Loucy (cell line): Measurements from ENCODE around the gene MAP2K4.

Experiments
- CTCF ChIP-seq: fragments of 200-600 bp; sonication (generic); conservative IDR thresholded peaks from 2 replicates; pipeline ENCODE4 v1.5.1; 2014; ENCODE audit warnings: mild to moderate bottlenecking, antibody characterized with exemption, low read length
- EZH2phosphoT487 ChIP-seq: fragments of 200-600 bp; IDR thresholded peaks from 2 replicates; pipeline ENCODE4 v1.6.1; 2018; ENCODE audit warnings: antibody characterized with exemption, mild to moderate bottlenecking, moderate library complexity, borderline replicate concordance

DNA sequence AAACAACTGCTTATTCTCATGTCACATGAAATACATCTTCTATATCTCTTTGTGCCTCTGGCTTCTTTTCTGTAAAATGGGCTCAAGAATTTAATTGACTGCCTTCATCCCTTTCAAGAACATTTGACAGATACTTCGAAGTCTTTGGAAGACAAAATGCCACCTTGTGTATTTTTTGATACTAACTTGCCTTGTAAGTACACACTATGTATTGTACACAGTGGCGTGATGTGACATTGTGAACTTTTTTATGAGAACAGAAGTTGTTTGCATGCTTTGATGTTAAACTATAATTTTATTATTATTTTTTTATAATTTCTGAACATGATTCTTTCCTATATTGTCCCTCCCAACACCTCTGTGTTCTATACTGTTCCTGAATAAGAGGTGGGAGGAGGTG, 73.7 kb downstream of the MAP2K4 start:
- no peak for TF ChIP-seq CTCF
- TF ChIP-seq EZH2phosphoT487, result no peak
